Cortex of kidney (tissue), 1 donor: ENCODE results near the gene HSD17B7.

ENCODE experiments used
- DNase-seq: peaks from one replicate; lab custom pipeline; 2025; lab: John Stamatoyannopoulos, UW

HSD17B7 gene

DNA sequence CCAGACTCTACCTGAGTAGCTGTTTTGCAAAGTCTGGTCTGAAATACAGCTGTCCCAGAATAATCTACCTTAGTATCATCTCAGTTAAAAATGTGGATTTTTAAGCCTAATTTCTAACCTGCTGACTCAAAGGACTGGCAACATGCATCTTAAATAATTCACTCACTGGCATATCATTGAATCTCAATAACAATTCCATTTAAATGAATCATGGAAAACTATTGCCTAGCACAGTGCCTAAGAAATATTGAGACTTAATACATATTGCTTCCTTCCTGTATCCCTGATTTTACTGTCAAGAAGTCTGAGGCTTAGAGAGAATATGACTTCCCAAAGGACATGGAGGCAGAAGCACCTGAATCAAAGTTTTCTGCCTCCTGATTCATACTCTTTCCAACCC is 67.3 kb downstream of the HSD17B7 start:
- DNase-seq: no peak

DNA sequence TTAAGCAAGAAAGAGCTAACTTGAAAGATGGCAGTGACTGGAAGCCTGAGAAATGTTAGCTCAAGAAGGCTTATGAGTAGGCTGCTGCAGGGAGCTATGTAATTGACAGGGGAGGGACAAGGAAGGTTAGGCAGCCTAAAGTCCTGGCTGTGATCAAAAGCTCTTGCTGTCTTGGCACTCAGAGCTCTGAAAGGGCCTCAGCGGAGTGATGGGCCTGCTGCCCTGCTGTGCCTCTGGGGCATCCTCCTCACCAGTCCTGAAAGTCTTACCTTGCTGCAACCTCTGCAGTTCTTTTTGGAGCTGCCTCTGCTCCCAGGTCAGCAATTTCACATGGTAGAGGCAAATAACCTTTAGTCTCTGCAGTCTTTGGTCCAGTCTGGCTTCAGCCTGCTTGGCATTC is 68.7 kb downstream of the HSD17B7 start:
- DNase-seq: no peak

DNA sequence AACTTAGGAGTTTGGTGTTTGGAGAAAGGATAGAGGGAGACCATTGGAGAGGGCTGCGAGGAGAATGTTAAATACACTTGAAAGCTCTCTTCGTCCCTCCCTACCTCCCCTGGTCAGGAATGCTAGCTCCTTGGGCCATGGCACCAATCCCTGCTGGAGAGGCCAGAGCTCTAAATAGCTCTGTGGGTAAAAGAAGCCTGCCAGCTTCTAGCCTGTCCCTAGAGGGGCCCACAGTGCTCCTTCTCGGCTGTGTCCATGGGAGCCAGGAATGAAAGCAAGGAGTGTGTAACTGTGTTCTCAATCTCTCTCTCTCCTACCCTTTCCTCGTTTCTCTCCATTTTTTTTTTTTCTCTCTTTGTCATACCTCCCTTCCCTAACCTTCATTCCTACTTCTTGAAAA is 70.6 kb downstream of the HSD17B7 start, which contains the start of gene CCDC190:
Gene CCDC190 (minus strand): TSS at position 75 of the 400 bp plus-strand sequence. CDS start 1,529 bp downstream, outside the sequence.
- no peak for DNase-seq

GRCh38 chr1:162861625-162862024 is 71.1 kb downstream of the HSD17B7 start:
- no peak for DNase-seq
